Transverse colon (tissue), 4 donors: Measurements from ENCODE around the gene TAS1R3.

ENCODE experiments used
- EP300 ChIP-seq: sonication (generic); formaldehyde crosslinking; IDR thresholded peaks from one replicate; pipeline ENCODE4 v1.6.1; 2017; ENCODE audit warnings: antibody characterized with exemption, low read depth
- POLR2A ChIP-seq: fragments of 450-650 bp; IDR thresholded peaks from one replicate; pipeline ENCODE4 v1.6.1; 2016; ENCODE audit warnings: antibody characterized with exemption, mild to moderate bottlenecking, moderate library complexity
- POLR2AphosphoS5 ChIP-seq, 3 donors: sonication (generic); formaldehyde crosslinking; IDR thresholded peaks; one replicate each; pipeline ENCODE4 v1.6.1; 2016; ENCODE audit warnings: antibody characterized with exemption in 3 of 3
- TF ChIP-seq, protein P1 (sequence below), 5 experiments: fragments of 200-600 bp in 3 of 5; fragments of 450-650 bp in 2 of 5; sonication (generic) in 3 of 5; IDR thresholded peaks; 1 replicate in 2 of 5; 2 replicates in 3 of 5; pipeline ENCODE4 v1.5.1; 2016 to 2017; ENCODE audit warnings: antibody characterized with exemption in 5 of 5, inconsistent platforms in 3 of 5, mild to moderate bottlenecking in 2 of 5, moderate library complexity in 1 of 5

DNA sequence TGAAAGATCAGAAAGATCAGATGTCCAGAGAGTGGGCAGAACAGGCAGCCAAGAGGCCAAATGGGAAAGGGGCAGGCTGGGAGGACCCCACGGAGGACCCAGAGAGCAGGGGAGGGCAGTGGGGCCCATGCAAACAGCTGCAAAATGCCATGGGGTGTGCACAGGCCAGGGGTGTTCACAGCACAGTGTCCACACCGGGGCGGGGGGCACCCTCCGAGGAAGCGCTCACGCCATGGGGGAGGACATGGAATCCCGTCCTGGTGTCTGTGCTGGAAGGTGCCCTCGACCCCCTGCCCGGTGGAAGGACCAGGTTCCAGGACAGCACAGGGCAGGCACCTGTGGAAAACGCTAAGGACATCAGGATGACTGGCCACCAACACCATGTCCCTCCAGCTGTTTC is 8.1 kb upstream of the TAS1R3 start:
- TF ChIP-seq, protein P1, sequence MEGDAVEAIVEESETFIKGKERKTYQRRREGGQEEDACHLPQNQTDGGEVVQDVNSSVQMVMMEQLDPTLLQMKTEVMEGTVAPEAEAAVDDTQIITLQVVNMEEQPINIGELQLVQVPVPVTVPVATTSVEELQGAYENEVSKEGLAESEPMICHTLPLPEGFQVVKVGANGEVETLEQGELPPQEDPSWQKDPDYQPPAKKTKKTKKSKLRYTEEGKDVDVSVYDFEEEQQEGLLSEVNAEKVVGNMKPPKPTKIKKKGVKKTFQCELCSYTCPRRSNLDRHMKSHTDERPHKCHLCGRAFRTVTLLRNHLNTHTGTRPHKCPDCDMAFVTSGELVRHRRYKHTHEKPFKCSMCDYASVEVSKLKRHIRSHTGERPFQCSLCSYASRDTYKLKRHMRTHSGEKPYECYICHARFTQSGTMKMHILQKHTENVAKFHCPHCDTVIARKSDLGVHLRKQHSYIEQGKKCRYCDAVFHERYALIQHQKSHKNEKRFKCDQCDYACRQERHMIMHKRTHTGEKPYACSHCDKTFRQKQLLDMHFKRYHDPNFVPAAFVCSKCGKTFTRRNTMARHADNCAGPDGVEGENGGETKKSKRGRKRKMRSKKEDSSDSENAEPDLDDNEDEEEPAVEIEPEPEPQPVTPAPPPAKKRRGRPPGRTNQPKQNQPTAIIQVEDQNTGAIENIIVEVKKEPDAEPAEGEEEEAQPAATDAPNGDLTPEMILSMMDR (IDR thresholded peaks at IDR 0.05): no peak
- TF ChIP-seq POLR2A: no peak
- TF ChIP-seq EP300: no peak
- TF ChIP-seq POLR2AphosphoS5 (IDR thresholded peaks at IDR 0.05): no peak
